ENCODE measurements around the gene NMT1.
"Not testable (repeated sequence)": the region's sequence is repeated elsewhere in the genome, so short reads cannot be mapped to it uniquely, and the experiment has no call there.

The NMT1 gene

DNA sequence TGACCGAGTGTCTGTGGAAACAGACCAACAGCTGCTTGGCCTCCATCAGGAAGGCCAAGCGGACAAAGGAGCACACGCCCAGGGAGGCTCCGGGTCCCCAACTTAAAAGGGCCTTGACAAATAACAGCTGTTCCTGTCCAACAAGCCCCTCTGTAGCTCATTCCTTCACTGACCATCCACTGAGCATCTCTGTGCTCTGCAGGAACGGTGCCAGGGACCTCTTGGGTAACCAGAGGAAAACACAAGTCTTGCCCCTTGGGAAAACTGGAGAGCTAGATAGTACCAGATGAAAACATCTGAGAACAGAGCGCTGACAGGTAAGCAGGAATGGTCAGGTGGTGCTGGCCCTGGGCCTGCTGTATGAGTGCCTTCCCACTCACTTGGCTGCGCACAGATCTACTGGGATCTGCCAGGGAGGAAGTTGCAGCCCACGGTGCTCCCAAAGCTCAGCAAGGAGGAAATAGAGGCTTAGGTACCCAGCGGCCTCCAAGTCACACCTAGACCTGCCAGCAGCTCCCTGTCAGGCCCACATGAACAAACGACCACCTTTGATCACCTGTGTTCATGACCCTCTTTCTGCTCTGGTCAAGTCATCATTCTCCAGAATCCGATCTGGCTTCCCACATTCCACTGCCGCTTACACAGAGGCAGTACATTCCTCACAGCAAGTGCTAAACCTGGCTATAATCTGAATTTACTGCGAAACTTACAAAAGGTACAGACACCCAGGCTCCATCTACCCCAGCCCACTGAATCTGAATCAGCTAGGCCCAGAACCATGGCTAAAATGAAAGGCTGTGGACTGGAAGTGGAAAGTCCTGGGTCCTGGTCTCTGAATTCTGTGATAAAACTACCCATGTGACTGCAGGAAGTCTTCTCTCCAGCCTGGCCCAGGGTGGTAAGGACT is 22.1 kb upstream of the NMT1 start:
- no peak for DNase-seq

DNA sequence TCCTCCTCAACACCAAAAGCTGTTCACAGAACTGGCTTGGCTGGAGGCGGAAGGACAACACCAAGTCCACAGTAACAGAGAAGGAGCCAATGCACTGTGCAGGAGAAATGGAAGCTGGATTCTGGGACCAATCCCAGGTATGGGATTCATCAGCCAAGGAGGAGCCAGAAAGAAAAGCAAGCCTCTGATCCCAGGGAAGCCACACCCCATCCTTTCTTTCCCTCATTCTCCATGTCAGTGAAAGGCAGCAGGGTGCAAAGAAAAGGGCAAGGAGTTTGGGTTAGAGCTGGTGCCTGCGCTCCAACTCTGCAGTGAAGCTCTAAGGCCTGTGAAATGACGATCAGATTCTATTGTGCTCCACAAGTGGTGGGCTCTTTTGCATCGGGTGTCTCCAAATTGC is 20.7 kb upstream of the NMT1 start:
- no peak for DNase-seq

DNA sequence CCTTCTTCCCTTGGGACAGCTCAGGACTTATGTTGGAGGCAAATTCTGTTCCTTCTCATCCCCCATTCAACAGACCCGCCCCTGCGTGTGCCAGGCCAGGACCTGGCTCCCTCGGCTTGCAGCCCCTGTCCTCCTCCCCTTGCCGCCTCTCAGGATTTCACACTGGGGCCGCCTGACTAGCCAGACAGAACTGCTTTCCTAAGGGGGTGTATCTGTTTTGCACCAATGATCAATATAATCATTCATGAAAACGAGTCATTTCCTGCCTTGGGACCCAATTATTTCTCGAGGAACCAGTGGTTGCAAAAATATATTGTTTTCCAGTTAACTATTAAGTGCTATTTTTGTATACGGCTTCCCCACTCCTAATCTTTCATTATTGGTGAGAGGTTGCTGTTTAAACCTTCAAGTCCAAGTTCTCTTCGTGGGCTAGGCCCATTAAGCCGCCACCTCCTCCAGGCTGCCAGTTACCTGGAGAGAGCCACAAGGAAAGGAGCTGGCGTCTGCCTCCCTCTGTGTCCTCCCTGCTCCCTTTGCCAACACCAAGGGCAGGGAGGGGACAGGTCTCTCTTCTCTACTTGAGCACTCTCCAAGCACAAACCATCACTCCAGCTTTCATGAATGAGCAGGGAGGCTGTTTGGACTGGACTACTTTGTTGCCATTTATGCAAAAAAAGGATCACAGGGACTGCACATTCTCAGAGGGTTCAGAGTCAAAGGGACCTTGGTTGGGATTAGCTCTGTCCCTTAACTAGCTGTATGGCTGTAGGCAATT is 18.6 kb upstream of the NMT1 start:
- DNase-seq: no peak

DNA sequence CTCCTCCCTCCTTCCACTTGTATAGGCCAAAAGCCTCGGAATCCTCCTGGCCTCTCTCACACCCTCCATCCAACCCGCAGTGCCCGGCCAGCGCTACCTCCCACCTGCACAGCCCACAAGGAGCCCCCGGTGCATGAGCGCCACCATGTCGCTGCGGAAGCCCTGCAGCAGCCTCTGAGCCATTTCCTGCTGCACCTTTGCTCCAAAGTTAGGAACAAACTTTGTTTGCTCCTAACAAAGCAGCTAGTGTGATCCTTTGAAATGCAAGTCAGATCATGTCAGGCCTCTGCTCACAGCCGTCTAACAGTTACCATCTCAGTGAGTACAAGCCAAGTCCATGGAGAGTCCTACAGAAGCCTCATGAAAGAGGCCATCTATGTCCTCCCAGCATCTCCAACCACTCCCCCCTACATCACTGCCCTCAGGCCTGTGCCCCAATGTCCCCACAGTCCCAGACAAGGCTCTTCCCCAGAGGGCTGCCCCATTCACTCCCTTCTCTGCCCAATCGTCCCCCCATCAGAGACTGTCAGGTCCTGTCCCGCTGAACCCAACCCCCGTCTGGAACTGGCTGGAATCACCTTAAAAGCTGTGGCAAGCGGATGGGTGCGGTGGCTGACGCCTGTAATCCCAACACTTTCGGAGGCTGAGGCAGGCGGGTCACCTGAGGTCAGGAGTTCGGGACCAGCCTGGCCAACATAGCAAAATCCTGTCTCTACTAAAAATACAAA is 17.1 kb upstream of the NMT1 start:
- no peak for DNase-seq

DNA sequence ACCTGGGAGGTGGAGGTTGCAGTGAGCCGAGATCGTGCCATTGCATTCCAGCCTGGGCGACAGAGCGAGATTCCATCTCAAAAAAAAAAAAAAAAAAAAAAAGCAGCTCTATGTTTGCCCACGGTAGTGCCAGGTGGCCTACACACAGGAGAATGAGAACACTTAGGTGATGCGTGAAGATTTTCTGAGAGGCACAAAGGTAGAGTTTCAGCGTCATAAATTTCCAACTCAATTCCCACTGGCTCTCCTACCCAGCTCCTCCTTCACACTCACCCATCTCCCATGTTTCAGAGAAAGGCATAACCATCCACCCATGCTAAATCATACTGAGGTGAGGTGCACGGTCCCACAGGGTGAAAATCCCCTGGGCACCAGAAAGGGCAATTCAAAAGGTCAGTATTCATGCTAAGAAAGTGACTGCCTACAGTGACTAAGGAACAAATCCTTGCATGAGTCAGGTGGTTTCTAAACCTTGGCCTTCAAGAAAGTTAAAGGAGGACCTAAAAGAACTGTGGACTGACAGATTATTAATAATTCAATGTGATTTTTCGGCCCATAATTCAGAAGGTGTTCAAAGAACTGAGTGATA is 14.5 kb upstream of the NMT1 start:
- no peak for DNase-seq

DNA sequence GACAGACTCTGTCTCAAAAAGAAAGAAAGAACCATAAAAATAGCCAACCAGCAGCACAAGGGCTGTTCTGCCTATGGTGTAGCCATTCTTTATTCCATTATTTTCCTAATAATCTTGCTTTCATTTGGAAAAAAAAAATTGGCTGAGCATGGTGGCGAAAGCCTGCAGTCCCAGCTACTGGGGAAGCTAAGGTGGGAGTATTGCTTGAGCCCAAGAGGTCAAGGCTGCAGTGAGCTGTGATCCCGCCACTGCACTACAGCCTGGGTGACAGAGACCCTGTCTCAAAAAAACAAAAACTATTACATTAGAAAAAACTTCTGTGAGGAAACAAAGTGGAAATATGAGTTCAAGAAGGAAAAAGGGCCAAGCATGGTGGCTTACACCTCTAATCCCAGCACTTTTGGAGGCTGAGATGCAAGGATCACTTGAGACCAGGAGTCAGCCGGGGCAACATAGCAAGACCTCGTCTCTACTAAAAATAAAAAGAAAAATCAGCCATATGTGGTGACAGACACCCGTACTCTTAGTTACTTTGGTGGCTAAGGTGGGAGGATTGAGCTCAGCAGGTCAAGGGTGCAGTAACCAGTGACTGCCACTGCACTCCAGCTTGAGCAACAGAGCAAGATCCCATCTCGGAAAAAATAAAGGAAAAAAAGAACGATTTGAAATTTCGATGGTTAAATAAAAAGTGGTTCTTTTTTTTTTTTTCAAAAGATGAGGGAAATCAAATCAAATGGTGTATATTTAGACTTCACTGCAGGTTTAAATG is 12.1 kb upstream of the NMT1 start:
- DNase-seq: no peak

DNA sequence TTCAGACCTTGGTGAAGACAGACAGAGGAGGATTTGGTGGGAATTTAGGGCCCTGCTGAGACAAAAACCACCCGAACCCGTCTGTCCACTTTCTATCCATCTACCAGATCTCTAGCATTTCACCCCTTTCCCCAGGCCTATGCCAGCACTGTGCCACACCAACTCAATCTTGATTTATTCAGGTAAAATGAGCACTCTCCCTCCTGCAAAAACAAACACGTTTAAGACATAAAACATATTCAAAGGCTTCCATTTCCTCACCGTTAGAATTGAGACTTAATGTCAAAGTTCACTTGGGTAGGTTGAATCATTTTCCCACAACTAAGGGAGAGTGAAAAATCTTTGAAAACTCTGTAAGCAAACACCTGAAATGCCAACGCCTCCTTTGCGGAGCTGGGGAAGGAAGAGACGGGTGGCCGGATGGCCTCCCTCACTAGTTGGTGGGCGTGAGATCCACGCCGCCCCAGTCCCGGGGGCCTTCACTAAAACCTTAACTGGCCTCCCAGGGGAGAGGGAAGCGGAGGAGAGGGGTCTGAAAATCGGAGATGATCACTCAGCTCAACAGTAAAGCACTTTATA is 10.5 kb upstream of the NMT1 start:
- DNase-seq: peak; percentile 75

DNA sequence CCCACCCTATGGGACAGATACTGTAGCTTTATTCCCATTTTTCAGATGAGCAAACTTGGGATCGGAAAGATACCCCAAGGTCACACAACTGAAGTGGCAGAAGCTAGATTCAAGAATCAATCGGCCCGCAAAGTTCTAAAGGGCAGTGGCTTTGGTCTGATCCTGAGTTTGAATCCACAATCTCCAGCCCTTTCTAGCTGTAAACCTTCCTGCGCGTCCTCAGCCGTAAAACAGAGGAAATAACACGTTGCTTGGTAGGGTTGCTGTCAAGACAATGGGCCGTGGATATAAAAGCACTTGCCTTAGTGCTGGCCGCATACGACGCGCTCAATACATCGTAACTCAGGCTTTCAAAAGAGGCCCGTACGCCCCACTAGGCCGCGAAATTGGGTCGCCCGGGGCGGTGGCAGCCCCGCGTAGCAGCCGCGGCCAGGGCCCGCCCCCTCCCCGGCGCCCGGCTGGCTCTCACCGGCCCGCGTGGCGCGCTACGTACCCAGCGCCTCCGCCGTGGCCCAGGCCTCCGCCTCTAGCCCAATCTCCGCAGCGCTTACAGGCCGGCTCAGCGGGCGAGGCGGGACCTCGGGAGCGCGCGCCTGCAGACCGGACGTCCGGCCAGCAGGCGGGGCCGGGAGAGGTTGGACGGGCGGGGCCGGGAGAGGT is 9.9 kb upstream of the NMT1 start, which contains the start of gene DCAKD:
TSS of gene DCAKD (minus strand) at position 573 of the 660 bp plus-strand sequence. CDS start 16,747 bp downstream, outside the sequence.
- peak; percentile 97 for DNase-seq

DNA sequence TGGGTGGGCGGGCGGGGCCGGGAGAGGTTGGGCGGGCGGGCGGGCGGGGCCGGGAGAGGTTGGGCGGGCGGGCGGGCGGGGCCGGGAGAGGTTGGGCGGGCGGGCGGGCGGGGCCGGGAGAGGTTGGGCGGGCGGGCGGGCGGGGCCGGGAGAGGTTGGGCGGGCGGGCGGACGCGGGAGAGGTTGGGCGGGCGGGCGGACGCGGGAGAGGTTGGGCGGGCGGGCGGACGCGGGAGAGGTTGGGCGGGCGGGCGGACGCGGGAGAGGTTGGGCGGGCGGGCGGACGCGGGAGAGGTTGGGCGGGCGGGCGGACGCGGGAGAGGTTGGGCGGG is 9.4 kb upstream of the NMT1 start:
- not testable (repeated sequence) for DNase-seq

DNA sequence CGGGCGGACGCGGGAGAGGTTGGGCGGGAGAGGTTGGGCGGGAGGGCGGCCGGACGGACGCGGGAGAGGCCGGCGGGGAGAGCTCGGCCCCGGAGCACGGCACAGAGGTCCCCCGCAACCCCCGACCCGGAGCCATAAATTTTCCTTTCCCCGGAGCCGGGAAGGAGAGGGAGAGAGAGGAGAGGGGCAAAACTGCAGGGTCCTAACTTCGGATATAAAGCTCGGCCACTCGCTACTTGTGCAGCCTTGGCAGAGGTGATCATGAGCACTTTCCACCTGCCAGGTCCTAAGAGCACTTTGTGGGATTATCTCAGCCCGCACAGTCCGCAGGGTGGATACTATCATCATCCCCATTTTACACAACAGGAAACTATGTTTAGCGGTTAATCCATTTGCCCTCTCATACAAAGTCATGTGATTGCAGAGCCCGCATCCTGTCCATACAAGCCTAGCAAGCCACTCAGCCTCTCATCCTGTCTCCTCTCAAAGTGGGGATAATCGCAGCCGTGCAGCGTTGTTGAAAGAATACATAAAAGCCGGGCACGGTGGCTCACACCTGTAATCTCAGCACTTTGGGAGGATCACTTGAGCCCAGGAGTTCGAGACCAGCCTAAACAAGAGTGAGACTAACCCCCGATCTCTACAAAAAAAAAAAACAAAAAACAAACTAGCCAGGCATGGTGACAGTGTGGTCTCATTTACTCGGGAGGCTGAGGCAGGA is 8.9 kb upstream of the NMT1 start:
- DNase-seq: peak; percentile 73

DNA sequence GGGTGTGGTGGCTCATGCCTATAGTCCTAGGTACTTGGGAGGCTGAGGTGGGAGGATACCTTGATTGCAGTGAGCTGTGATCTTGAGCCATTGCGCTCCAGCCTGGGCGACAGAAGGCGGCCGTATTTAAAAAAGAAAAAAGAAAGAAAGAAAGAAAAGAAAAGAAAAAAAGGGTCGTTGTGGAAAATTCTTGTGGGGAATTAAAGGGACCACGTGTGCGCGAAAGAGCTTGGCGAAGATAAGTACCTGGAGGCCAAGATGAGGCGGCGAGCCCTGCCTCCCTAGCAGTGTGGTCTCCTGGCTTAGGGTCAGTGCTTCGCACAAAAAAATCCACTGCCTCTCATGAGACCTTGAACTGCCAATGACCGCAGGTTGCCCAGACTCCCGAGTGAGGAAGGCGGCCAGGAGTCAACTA is 728 bp upstream of the NMT1 start:
- DNase-seq: no peak

DNA sequence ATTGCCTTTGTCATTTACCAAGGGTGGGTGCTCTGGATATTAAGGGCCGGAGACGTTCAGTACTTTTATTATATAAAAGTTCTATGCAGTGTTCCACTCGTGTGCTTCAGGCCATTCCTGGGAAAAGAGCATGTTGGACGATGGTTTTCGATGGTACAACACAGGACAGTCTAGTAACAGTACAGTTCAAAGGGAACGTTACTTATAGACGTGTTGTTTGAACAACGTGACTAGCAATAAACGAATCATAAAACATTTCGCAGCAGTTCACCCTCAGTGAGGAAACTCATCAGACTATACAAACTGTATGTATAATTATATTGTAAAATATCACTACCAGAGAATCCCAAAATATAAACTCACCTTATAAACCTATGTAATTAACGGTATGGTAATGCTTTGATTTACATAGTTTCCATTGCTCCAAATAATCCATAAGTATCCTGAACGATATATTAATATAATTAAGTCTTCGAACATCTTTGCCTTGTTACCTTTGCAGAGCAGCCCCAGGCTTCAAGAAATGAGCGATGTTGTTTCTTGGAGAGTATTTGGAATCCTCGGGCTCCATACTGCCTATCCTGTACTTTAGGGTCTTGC is 589 bp downstream of the NMT1 start:
- no peak for DNase-seq

DNA sequence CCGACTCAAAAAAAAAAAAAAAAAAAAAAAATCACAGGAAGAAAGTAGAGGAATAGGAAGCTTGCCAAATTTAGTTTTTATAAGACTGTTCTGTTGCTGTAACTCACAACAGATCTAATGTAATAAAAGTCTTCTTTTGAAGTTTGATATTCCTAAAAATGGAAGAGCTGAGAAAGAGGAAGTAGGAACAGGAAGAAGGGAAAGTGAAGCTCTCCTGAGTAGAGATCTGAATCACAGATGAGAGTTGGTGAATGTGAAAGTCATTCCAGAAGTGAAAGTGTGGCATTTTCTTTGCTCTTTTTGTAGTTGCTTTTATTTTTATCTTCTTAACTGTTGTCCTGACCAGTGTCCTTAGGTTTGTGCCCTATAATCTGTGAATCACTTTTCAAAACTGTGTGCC is 2.1 kb downstream of the NMT1 start:
- no peak for DNase-seq

DNA sequence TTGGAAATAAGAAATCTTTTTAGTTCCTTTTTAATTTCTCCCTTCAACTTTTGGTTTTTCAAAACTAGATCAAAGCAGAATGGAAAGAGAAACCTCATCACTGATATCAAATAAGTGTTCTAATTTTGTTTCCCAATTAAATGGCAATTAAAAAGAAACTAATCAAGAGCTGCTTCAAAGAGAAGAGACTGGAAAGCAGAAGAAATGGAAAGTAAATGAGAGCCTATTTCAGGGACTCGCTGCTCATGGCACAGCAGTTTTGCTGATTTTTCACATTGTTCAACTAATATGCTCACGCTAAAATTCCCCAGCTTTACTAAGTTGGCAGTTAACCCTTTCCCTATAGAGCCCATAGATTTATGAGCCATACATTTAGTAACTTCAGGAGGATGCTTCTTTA is 6.5 kb downstream of the NMT1 start:
- DNase-seq: no peak

DNA sequence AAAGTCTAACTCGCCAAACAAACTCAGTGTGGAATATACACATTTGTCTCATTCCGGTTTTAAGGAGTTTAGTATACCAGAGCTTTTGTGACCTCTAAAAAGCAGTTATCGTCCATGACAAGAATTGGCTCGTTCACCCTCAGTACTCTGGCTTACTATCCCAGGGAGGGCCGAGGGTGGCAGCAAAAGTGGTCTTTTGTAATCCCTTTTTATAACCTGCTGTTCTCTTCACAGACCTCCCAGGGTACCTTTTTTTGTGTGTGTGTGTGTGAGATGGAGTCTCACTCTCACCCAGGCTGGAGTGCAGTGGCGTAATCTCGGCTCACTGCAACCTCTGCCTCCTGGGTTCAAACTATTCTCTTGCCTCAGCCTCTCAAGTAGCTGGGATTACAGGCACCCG is 8.9 kb downstream of the NMT1 start:
- DNase-seq: no peak

DNA sequence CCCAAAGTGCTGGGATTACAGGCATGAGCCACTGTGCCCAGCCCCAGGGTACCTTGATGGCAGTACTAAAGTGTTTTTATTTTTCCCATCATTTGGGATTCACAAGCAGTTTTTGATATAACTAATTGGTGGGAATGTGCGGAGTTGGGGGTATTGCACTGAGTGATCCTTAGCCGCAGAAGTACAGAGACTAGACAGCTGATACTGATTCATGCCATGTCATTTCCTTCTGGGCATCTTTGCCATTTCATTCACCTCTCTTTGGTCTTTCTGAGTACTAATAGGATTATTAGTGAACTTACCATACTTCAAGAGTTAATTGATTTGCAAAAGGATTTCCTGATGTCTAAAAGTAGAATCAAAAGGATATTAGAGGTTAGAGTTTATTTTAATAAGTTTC is 9.7 kb downstream of the NMT1 start:
- DNase-seq: no peak

DNA sequence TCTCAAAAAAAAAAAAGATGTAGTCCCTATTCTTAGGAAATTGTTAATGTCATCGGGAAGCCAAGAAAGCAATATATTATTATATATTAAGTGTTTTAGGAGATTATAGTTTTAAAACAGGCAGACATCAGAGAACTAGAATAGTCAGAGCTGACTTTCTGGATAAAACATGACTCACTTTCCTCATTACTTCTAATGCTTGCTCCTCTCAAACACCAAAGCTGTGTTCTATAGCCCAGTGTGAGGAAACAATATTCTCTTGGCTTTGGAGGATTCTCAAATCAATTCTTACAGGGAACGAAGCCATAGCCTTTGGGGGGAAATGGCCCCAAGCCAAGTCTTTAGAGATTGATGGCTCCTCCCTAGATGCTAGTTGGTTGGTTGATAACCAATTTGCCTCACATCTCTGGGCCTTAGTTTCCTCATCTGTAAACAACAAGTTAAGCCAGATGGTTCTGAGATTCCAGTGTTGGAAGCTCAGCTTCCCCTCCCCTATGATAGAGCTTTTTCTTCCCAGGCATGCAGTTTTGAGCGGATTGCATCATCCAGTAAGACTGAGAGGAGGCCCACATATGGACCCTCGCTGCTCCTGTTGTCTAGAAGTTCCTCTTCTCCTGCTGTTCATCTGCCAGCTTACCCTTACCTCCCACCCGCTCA is 12.4 kb downstream of the NMT1 start:
- no peak for DNase-seq

DNA sequence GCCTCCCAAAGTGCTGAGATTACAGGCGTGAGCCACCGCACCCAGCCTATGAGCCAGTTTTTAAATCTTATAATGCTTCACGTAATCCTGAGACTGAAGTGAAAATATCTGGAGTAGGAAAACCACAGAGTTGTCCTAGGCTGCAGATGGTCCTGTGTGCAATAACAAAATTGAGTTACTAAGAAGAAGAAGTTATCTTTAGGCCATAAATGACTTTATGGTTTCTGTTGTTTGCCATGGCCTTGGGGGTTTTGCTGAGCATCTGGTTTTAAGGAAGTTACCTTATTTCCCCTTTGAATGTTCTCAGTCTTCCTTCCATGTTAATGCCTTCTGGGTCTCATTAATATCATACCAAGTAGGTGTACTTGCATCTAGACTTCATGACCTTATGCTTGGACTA is 16.5 kb downstream of the NMT1 start:
- no peak for DNase-seq

DNA sequence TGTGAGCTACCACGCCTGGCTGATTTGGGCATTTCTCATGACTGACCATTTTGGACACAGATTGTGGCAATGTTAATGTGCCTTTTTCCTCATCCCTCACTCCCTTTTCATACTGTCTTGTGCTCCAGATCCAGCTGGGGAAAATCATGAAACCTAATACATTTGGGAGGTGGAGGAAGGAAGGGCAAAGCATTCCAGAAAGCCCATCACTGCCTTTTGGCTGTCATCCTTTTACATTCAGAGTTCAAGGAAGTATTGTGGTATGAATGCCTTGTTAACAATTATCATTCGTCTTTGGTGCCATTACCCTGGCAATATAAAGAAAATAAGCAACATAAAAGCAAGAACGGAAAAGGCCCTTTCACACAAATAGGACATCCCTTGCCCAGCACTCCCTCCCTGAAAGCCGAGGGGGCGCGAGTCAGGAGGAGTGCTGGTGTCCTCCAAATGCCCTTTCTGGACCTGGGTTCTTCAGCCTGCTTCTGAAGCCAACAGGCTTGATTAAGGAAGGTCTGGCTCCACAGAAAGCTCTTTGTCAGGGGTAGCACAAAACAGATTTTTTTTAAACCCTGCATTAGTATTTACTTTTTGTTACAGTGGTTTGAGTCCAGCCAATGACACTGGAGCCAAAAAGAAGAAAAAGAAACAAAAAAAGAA is 20.1 kb downstream of the NMT1 start:
- no peak for DNase-seq

Data from activated effector memory CD4-positive, alpha-beta T cell treated with anti-CD3 and anti-CD28 coated beads, Interleukin-2, amount 50 U/mL, for 16 hours (primary cell).